Kidney epithelial cell (primary cell): ENCODE results near the gene CASP3. TPM values are rescaled to one million over a fixed set of nuclear protein-coding genes. Genes with fewer than 3 reads are reported as not detected.
"Not testable (repeated sequence)": the region's sequence is repeated elsewhere in the genome, so short reads cannot be mapped to it uniquely, and the experiment has no call there.

Source experiments
- DNase-seq: peaks from one replicate; pipeline ENCODE4 v3.0.0-alpha.2; 2010; ENCODE audit warnings: low read depth
- H3K27me3 ChIP-seq: 2 replicates; pipeline ENCODE4 v1.6.0; 2011; ENCODE audit warnings: low read length; ENCODE audit not compliant: control insufficient read depth, insufficient read depth
- H3K36me3 ChIP-seq: 2 replicates; pipeline ENCODE4 v1.5.1; 2011; ENCODE audit warnings: low read length; ENCODE audit not compliant: control insufficient read depth, insufficient read depth
- H3K4me3 ChIP-seq: 2 replicates; pipeline ENCODE4 v1.5.1; 2011; ENCODE audit warnings: low read depth, mild to moderate bottlenecking, control low read depth, low read length
- total RNA-seq: library from RNA; depleted of rRNA; stranded (reverse); fragments of >200 nt; gene quantifications from 2 replicates; pipeline ENCODE4 v1.2.3, GENCODE V29; 2015
- TF ChIP-seq, protein P1 (sequence below): IDR thresholded peaks from 2 replicates; pipeline ENCODE4 v1.5.1; 2011; ENCODE audit warnings: mild to moderate bottlenecking, moderate library complexity, low read length, control low read depth, inconsistent platforms; ENCODE audit not compliant: insufficient read depth, poor library complexity, severe bottlenecking

The CASP3 gene
- total RNA-seq, 1 donor from 2014 or later = 51.0 TPM

DNA sequence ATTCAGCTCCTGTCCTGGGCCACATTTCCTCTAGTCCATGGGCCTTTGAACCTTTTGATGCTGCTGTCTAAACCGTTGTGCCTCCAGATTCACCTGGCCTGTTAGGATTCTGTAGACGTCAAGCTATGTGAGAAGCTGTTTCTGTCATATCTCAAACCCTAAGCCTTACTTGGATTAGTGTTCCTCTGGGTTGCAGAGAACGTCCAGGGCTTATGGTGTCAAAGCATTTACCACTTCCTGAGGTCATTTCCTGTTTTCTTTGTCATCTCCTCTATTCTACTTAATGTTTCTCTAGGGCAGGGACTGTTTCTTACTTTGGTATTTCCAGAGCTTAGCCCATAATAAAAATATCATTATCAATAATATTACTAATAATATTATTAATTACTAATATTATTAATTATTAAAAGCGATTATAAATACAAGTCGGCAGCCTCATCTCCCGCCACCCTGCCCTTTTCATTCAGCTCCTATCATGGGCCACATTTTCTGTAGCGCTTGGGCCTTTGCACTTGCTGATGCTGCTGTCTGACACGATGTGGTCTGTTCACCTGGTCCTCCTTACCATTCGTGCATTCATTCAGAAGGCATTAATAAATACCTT lies 19.4 kb upstream of the CASP3 start:
- TF ChIP-seq, protein P1, sequence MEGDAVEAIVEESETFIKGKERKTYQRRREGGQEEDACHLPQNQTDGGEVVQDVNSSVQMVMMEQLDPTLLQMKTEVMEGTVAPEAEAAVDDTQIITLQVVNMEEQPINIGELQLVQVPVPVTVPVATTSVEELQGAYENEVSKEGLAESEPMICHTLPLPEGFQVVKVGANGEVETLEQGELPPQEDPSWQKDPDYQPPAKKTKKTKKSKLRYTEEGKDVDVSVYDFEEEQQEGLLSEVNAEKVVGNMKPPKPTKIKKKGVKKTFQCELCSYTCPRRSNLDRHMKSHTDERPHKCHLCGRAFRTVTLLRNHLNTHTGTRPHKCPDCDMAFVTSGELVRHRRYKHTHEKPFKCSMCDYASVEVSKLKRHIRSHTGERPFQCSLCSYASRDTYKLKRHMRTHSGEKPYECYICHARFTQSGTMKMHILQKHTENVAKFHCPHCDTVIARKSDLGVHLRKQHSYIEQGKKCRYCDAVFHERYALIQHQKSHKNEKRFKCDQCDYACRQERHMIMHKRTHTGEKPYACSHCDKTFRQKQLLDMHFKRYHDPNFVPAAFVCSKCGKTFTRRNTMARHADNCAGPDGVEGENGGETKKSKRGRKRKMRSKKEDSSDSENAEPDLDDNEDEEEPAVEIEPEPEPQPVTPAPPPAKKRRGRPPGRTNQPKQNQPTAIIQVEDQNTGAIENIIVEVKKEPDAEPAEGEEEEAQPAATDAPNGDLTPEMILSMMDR = no peak
- Histone ChIP-seq H3K27me3 (no peaks in the 10 kb centered on the region), H3K4me3 (no peak overlapping the region), H3K36me3 (peaks cover 2% of the 10 kb centered on the region)
- no peak for DNase-seq

DNA sequence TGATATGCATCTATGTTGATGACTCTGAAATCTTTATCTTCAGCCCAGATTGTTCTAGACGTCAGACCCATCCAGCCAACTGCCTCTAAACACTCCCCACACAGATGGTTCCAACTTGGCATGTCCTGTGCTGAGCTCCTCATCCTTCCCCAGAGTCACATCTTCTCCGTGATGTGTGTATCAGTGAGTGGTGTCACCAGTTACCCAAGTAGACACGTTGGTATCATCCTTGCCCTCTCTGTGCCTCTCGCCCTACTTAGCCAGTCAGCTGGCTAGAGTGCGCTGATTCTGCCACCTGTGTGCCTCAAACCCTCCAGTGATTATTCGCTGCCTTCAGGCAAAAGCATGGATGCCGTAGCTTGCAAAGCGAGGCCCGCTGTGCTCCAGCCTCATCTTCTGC lies 18.8 kb upstream of the CASP3 start:
- Histone ChIP-seq H3K36me3 (peaks cover 1% of the 10 kb centered on the region), H3K4me3 (no peak overlapping the region), H3K27me3 (no peaks in the 10 kb centered on the region)
- DNase-seq = no peak
- TF ChIP-seq, protein P1 = no peak

- Histone ChIP-seq H3K36me3 (peaks cover 1% of the 10 kb centered on the region), H3K27me3 (no peaks in the 10 kb centered on the region), H3K4me3 (no peak overlapping the region)
- no peak for DNase-seq
- TF ChIP-seq, protein P1 = no peak
Measured at GRCh38 chr4:184666670-184667069, 17.4 kb upstream of the CASP3 start.

DNA sequence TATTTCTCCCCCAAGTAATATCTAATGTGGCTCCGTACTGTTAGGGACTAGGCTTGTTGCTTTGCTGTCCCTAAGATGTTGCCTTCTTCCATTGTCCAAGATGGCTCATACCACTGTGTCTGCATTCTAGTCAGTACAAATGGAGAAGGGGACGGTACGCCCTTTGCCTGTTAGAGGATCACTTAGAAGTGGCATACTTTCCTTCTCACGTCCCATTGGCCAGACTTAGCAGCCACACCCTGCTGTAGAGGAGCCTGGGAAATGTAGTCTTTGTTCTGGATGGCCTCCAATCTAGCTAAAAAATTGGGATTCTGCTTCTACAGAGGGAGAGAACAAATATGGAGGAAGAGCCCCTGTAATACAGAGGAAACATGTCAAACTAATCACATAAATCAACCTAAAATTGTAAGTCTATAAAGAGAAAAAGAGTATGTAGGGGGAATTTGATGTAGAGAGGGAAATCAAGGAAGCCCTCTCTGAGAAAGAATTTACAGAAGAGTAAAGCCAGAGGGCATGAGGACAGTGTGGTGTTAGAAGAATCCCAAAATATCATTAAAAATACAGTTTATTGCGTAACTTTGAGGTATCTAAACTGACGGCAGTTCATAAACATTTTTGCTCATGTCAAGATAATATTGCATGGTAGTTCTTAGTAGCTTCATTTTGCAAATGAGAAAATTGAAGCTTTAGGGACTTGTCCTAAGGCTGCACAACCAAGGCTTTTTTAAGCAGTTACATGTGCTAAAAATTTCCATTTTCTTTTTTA lies 15.4 kb upstream of the CASP3 start:
- Histone ChIP-seq H3K36me3 (peaks cover 1% of the 10 kb centered on the region), H3K27me3 (no peaks in the 10 kb centered on the region), H3K4me3 (no peak overlapping the region)
- TF ChIP-seq, protein P1 = no peak
- no peak for DNase-seq

- TF ChIP-seq, protein P1 = no peak
- peaks cover 1% of the 10 kb centered on the region for H3K36me3 ChIP-seq
- no peak overlapping the region for H3K4me3 ChIP-seq
- no peak for DNase-seq
- H3K27me3 ChIP-seq = no peaks in the 10 kb centered on the region
Measured at GRCh38 chr4:184662236-184662635, 13.0 kb upstream of the CASP3 start.

DNA sequence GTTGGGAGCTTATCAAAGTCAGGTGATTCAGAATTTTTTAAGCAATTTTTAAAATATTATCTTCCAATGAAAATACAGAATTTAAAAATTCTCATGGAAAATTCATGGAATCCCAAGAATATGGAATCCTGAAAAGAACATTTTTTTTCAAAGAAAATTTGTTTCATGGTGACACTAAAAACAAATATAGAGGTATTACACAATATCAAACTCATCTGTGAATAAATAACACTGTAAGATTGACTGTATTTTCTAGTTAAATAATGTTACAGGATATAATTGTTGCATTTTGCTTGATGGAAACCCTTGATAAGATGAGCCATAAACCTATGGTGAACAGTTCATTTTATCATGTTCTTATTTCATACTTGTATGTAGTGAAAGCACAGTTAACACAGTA lies 11.7 kb upstream of the CASP3 start:
- TF ChIP-seq, protein P1 = no peak
- DNase-seq = no peak
- Histone ChIP-seq H3K4me3 (no peak overlapping the region), H3K36me3 (no peaks in the 10 kb centered on the region), H3K27me3 (no peaks in the 10 kb centered on the region)

GRCh38 chr4:184657820-184658219 lies 8.6 kb upstream of the CASP3 start:
- H3K4me3 ChIP-seq, H3K27me3 ChIP-seq, H3K36me3 ChIP-seq, DNase-seq: not testable (repeated sequence)
